GM10266 (cell line): ENCODE measurements around the gene ACTR3.

ENCODE experiments used
- DNase-seq: peaks from one replicate; pipeline ENCODE4 v3.0.0; 2012; ENCODE audit errors: extremely low spot score
- TF ChIP-seq, protein P1 (sequence below): IDR thresholded peaks from 2 replicates; pipeline ENCODE4 v1.5.1; 2012; ENCODE audit warnings: mild to moderate bottlenecking, low read depth; ENCODE audit not compliant: control insufficient read depth, insufficient read depth; ENCODE audit errors: missing control alignments

ACTR3 gene

GRCh38 chr2:113861740-113862139 lies 28.1 kb upstream of the ACTR3 start:
- TF ChIP-seq, protein P1, sequence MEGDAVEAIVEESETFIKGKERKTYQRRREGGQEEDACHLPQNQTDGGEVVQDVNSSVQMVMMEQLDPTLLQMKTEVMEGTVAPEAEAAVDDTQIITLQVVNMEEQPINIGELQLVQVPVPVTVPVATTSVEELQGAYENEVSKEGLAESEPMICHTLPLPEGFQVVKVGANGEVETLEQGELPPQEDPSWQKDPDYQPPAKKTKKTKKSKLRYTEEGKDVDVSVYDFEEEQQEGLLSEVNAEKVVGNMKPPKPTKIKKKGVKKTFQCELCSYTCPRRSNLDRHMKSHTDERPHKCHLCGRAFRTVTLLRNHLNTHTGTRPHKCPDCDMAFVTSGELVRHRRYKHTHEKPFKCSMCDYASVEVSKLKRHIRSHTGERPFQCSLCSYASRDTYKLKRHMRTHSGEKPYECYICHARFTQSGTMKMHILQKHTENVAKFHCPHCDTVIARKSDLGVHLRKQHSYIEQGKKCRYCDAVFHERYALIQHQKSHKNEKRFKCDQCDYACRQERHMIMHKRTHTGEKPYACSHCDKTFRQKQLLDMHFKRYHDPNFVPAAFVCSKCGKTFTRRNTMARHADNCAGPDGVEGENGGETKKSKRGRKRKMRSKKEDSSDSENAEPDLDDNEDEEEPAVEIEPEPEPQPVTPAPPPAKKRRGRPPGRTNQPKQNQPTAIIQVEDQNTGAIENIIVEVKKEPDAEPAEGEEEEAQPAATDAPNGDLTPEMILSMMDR, result no peak
- no peak for DNase-seq

DNA sequence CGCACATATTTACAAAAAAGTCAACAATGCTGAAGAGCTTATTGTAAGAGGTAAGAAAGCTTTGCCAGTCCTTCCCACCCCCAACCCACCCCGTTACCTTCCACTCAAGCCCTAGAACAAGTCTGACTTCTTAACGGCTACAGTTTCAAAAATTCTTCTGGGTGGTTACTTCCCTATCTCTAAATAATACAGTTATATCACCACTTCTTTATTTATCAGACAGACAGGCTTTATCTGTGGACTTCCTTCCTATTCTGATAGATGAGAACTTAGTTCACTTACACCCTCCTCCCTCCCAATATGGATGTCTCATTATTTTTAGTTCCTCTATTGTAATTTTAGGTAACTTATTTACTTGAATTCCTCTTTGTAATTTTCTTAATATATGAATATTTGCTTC lies 26.7 kb upstream of the ACTR3 start:
- DNase-seq, result no peak
- TF ChIP-seq, protein P1, result no peak

- TF ChIP-seq, protein P1, result no peak
- DNase-seq, result no peak
Measured at GRCh38 chr2:113867571-113867970, 22.3 kb upstream of the ACTR3 start.

- TF ChIP-seq, protein P1, result no peak
Measured at GRCh38 chr2:113869253-113869652, 20.6 kb upstream of the ACTR3 start.

GRCh38 chr2:113872201-113872600 lies 17.7 kb upstream of the ACTR3 start:
- TF ChIP-seq, protein P1, result no peak
- no peak for DNase-seq

More at GRCh38 chr2:113869253-113869652, 20.6 kb upstream of the ACTR3 start:
- DNase-seq, result no peak

- DNase-seq, result no peak
- TF ChIP-seq, protein P1, result no peak
Measured at GRCh38 chr2:113873867-113874266, 16.0 kb upstream of the ACTR3 start.

GRCh38 chr2:113875135-113875534 lies 14.8 kb upstream of the ACTR3 start:
- TF ChIP-seq, protein P1, result no peak
- no peak for DNase-seq
